Endothelial cell of umbilical vein (primary cell): ENCODE measurements around the gene TMEM175. TPM values are rescaled to one million over a fixed set of nuclear protein-coding genes. Genes with fewer than 3 reads are reported as not detected.

ENCODE experiments used
- BruUV-seq: library from RNA; stranded (reverse); fragments of 400-500 nt; replicated peaks from 2 replicates; lab custom pipeline; 2021; lab: Mats Ljungman, UMichigan
- CTCF ChIA-PET: fragments of 300-600, 350-600 bp; sonication (Branson Sonifier 250); formaldehyde crosslinking; loops from one replicate; lab custom pipeline; 2021; ENCODE audit warnings: antibody characterized with exemption, inconsistent platforms; lab: Charles Lee
- POLR2A ChIA-PET: fragments of 300-600, 350-600 bp; sonication (Branson Sonifier 250); formaldehyde crosslinking; loops from one replicate; lab custom pipeline; 2021; ENCODE audit warnings: antibody characterized with exemption, inconsistent platforms; lab: Charles Lee
- DNase-seq: peaks from one replicate; pipeline ENCODE4 v3.0.0-alpha.2; 2011; ENCODE audit warnings: low read depth, low spot score
- FAIRE-seq: peaks from 2 replicates; lab custom pipeline; 2011; peaks lifted over from hg19 to GRCh38; lab: Jason Lieb, UNC
- H2AFZ ChIP-seq: 2 replicates; pipeline ENCODE4 v1.6.0; 2012; ENCODE audit warnings: low read depth, low read length, control low read depth, inconsistent platforms
- H3K27ac ChIP-seq: 2 replicates; pipeline ENCODE4 v1.5.1; 2011; ENCODE audit warnings: low read depth, mild to moderate bottlenecking, control low read depth, low read length, moderate library complexity; ENCODE audit not compliant: insufficient read depth
- H3K27me3 ChIP-seq, 2 experiments: 2 replicates each; pipeline versions ENCODE4 v1.6.0 to v1.6.1; 2011; ENCODE audit warnings: low read length in 2 of 2, mixed read lengths in 1 of 2; ENCODE audit not compliant: control insufficient read depth in 2 of 2, insufficient read depth in 2 of 2
- H3K36me3 ChIP-seq, 2 experiments: 2 replicates in 1 of 2; 3 replicates in 1 of 2; pipeline ENCODE4 v1.5.1; 2011; ENCODE audit warnings: low read length in 2 of 2, mild to moderate bottlenecking in 1 of 2, moderate library complexity in 1 of 2; ENCODE audit not compliant: control insufficient read depth in 2 of 2, insufficient read depth in 2 of 2; ENCODE audit errors: extremely low read depth in 1 of 2
- H3K4me1 ChIP-seq: 3 replicates; pipeline ENCODE4 v1.5.1; 2011; ENCODE audit warnings: mild to moderate bottlenecking, low read length; ENCODE audit not compliant: control insufficient read depth, insufficient read depth; ENCODE audit errors: extremely low read depth
- H3K4me2 ChIP-seq: 2 replicates; pipeline ENCODE4 v1.6.1; 2011; ENCODE audit warnings: low read length, control low read depth, mixed read lengths; ENCODE audit not compliant: insufficient read depth
- H3K4me3 ChIP-seq, 3 experiments: fragments of 200-600 bp in 1 of 3; sonication (generic), shearing (Covaris generic) in 1 of 3; replicated peaks in 1 of 3; 2 replicates each; pipeline ENCODE4 v1.5.1; 2011 to 2016; ENCODE audit warnings: control low read depth in 3 of 3, low read length in 3 of 3, mild to moderate bottlenecking in 2 of 3, inconsistent platforms in 1 of 3, low read depth in 1 of 3, moderate library complexity in 1 of 3; ENCODE audit not compliant: insufficient read depth in 1 of 3
- H3K79me2 ChIP-seq: 2 replicates; pipeline ENCODE4 v1.6.0; 2012; ENCODE audit warnings: low read length, inconsistent platforms; ENCODE audit not compliant: control insufficient read depth, insufficient read depth
- H3K9ac ChIP-seq: replicated peaks from 2 replicates; pipeline ENCODE3; 2011; ENCODE audit warnings: low read length, control low read depth; ENCODE audit not compliant: insufficient read depth; ENCODE audit errors: extremely low read depth
- H3K9me1 ChIP-seq: replicated peaks from 3 replicates; pipeline ENCODE4 v1.6.0; 2011; ENCODE audit warnings: mild to moderate bottlenecking, low read length; ENCODE audit not compliant: control insufficient read depth, insufficient read depth; ENCODE audit errors: extremely low read depth
- H3K9me3 ChIP-seq: replicated peaks from 2 replicates; pipeline ENCODE4 v1.5.1; 2012; ENCODE audit warnings: low read length, inconsistent platforms; ENCODE audit not compliant: control insufficient read depth, insufficient read depth
- H4K20me1 ChIP-seq: replicated peaks from 2 replicates; pipeline ENCODE3; 2011; ENCODE audit warnings: mild to moderate bottlenecking, low read length; ENCODE audit not compliant: control insufficient read depth, insufficient read depth; ENCODE audit errors: extremely low read depth
- JUN ChIP-seq: IDR thresholded peaks from 2 replicates; pipeline ENCODE4 v1.6.1; 2011; ENCODE audit warnings: borderline replicate concordance, low read depth; ENCODE audit not compliant: insufficient read length, insufficient read depth
- MAX ChIP-seq: IDR thresholded peaks from 2 replicates; pipeline ENCODE4 v1.6.1; 2011; ENCODE audit not compliant: insufficient read depth, insufficient read length
- dilution Hi-C: fragments of 300-500 bp; cut with MboI; formaldehyde crosslinking; loops from one replicate; pipeline ENCODE4 v1.15.0; 2019; ENCODE audit warnings: low sequenced_read_pairs; ENCODE audit not compliant: extremely low pct_ligation_motif_present
- intact Hi-C: fragments of 100-400 bp; cut with micrococcal nuclease; formaldehyde crosslinking; loops from one replicate; pipeline ENCODE4 v1.10.0; 2022
- polyA plus RNA-seq, 4 experiments: library from polyadenylated mRNA; depleted of rRNA in 3 of 4; stranded (reverse) in 3 of 4; unstranded in 1 of 4; fragments of >200 nt; gene quantifications; 2 replicates each; pipeline versions ENCODE4 v1.2.1 to v1.2.3, GENCODE V29; 2011 to 2012; ENCODE audit warnings: missing spikeins in 1 of 4
- total RNA-seq: library from RNA; stranded (reverse); gene quantifications from 2 replicates; pipeline ENCODE4 v1.2.3, GENCODE V29; 2021
- TF ChIP-seq, protein P1 (sequence below), 2 donors: IDR thresholded peaks; 1 replicate in 1 of 2; 2 replicates in 1 of 2; pipeline ENCODE4 v1.5.1; 2011; ENCODE audit warnings: low read length in 2 of 2, mild to moderate bottlenecking in 2 of 2, moderate library complexity in 2 of 2, control low read depth in 1 of 2, inconsistent platforms in 1 of 2, low read depth in 1 of 2; ENCODE audit not compliant: insufficient read depth in 1 of 2; ENCODE audit errors: extremely low read depth in 1 of 2

The TMEM175 gene
- total and polyA plus RNA-seq, 2 donors (not counting 3 experiments of a cell fraction or from before 2014, with no cell fraction given) = 21.9 to 80.1 TPM

GRCh38 chr4:910366-911091 lies 21.7 kb upstream of the TMEM175 start:
- no peak overlapping the region for H3K27ac ChIP-seq
- no peak overlapping the region for H3K4me3 ChIP-seq
- intact Hi-C loops = no loop called here
- no peaks in the 10 kb centered on the region for H3K9me1 ChIP-seq
- H2AFZ ChIP-seq = no peak overlapping the region
- H3K4me2 ChIP-seq = no peak overlapping the region
- no peaks in the 10 kb centered on the region for H4K20me1 ChIP-seq
- DNase-seq (no peak), FAIRE-seq (no peak)
- TF ChIP-seq MAX = no peak
- TF ChIP-seq, protein P1, sequence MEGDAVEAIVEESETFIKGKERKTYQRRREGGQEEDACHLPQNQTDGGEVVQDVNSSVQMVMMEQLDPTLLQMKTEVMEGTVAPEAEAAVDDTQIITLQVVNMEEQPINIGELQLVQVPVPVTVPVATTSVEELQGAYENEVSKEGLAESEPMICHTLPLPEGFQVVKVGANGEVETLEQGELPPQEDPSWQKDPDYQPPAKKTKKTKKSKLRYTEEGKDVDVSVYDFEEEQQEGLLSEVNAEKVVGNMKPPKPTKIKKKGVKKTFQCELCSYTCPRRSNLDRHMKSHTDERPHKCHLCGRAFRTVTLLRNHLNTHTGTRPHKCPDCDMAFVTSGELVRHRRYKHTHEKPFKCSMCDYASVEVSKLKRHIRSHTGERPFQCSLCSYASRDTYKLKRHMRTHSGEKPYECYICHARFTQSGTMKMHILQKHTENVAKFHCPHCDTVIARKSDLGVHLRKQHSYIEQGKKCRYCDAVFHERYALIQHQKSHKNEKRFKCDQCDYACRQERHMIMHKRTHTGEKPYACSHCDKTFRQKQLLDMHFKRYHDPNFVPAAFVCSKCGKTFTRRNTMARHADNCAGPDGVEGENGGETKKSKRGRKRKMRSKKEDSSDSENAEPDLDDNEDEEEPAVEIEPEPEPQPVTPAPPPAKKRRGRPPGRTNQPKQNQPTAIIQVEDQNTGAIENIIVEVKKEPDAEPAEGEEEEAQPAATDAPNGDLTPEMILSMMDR (IDR thresholded peaks at IDR 0.05; ENCODE audit: extremely low read depth in 1 of 2, insufficient read depth in 1 of 2, low read depth in 1 of 2, low read length in 2 of 2) = no peak
- TF ChIP-seq JUN = no peak
- ChIA-PET CTCF (interaction anchor here (1.5 kb wide), 1 partner anchor 21 kb away, joined by 3 read pairs; the partner anchor contains the start of genes GAK and TMEM175), POLR2A (no interaction called here)
- dilution Hi-C loops = no loop called here
- BruUV-seq = no TSS peak
- H3K9me3 ChIP-seq = no peaks in the 10 kb centered on the region
- peaks cover 14% of the 10 kb centered on the region for H3K4me1 ChIP-seq
- H3K36me3 ChIP-seq = peaks cover 4 to 9% of the 10 kb centered on the region in 2 experiments
- H3K9ac ChIP-seq = no peak overlapping the region
- H3K27me3 ChIP-seq = no peaks in the 10 kb centered on the region
- peaks cover 30% of the 10 kb centered on the region for H3K79me2 ChIP-seq
